HG02759 (cell line): ENCODE results near the gene ELP2.

Experiments used
- ATAC-seq: cut with Tn5 transposase; IDR thresholded peaks from one replicate; pipeline ENCODE4 v1.9.1; 2021; ENCODE audit warnings: mild to moderate bottlenecking, moderate library complexity; ENCODE audit not compliant: unreplicated experiment

ELP2 gene

GRCh38 chr18:36124841-36125240 is 4.9 kb upstream of the ELP2 start:
- ATAC-seq: no peak

DNA sequence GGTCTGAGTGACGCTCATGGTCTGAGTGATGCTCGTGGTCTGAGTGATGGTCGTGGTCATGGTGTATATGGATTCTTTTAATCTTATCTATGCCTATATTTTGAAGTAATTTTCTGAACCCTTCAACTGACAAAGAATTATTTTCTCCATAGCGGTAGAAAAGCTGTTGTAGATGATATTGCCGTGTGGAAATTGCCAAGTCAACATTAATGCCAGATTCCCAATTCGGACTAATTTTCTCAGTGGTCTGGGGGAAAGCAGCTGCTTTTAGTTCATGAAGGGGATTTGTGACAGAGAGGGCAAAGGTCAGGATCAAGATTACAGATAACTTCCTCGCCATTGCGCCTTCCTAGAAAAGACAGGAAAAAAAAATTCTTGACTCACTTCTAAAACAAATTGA is 3.0 kb upstream of the ELP2 start:
- no peak for ATAC-seq

GRCh38 chr18:36127836-36128529 is 1.7 kb upstream of the ELP2 start:
- no peak for ATAC-seq

DNA sequence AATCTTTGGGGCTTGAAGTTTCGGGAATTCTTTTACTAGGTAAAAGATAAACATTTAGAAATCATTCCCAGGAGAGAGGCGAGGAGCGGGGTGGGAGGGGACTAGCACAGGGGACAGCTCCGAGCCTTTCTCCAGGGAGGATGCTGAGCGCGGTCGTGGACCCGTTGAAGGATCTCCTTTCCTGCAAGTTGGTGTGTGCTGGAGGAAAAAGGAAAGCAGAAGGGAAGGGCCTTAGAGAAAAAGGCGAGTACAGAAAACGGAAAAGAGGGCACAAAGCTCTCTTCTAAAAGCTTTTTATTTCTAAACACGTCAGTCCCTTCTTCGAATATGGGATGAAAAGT is 1.2 kb upstream of the ELP2 start:
- no peak for ATAC-seq

DNA sequence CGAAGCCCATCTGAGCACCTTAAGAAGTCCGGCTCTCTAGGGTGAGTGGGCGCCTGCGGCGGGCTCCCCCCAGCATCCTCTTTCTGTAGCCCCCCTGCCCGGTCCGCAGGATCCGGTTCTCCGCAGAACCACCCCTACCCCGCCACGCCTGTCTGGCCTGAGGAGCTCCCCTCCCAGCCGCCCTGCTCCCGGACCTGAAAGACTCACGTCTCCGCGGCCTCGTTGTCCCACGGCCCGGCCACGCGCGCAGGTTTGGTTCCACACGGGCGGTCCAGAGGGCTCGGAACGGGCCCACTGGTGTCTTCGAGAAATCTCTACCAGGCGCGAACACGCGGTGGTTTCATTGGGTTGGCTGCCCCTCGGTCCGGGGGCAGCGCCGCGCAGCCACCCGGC is 796 bp upstream of the ELP2 start:
- ATAC-seq: peak; percentile 15

GRCh38 chr18:36130039-36130831 is 536 bp downstream of the ELP2 start:
- peak; percentile 21 for ATAC-seq

- no peak for ATAC-seq
Measured at GRCh38 chr18:36130883-36131653, 1.4 kb downstream of the ELP2 start.

DNA sequence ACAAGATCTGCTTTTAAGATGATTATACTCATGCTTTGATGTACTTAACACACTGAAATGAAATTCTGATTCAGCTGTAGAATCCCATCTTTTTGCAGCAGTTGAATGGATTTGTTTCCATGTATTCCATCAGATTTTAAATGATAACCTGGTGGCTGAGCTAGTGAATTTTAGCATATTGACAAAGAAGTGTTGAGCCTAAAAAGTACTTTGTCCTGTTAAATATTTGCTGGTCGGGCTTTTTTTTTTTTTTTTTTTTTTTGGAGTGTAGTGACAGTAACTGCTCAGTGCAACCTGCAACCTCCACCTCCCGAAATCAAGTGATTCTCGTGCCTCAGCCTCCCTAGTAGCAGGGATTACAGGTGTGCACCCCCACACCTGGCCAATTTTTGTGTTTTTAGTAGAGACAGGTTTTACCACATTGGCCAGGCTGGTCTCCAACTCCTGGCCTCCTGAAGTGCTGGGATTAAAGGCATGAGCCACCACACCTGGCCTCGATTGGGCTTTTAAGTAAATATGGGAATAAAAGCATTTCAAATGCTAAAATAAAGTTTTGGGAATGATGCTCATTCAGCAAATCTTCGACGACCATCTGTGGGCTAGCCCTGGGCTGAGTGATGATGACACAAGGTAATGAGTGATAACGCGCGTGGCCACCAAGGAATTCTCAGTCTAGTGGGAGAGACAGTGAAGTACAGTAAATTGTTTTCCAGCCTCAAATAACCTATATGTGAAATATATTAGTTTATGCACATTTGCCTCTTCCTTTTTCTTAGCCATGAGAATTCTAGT is 2.2 kb downstream of the ELP2 start:
- no peak for ATAC-seq

GRCh38 chr18:36132756-36133155 is 3.1 kb downstream of the ELP2 start:
- no peak for ATAC-seq

GRCh38 chr18:36135264-36135663 is 5.6 kb downstream of the ELP2 start:
- no peak for ATAC-seq

DNA sequence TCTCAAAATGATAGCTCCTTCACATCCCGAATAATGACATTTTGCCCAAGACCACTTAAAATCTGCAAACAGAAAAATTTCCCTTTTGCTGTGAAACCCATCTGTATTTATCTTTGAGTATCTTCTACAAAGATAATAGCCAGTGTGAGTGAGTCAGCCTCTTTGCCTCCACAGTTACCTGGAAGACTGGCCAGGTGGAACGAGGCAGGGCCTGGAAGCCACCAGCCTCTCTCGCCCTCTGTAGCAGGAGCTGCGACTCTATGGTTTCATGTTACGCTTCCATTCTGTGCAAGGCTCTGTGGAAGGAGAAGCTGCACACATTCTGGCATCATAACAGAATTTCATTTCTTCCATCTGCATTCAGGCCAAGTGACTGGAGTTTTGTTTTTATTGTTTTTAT is 9.5 kb downstream of the ELP2 start:
- no peak for ATAC-seq

GRCh38 chr18:36141576-36141975 is 11.9 kb downstream of the ELP2 start:
- ATAC-seq: no peak

GRCh38 chr18:36142751-36143150 is 13.1 kb downstream of the ELP2 start:
- no peak for ATAC-seq

DNA sequence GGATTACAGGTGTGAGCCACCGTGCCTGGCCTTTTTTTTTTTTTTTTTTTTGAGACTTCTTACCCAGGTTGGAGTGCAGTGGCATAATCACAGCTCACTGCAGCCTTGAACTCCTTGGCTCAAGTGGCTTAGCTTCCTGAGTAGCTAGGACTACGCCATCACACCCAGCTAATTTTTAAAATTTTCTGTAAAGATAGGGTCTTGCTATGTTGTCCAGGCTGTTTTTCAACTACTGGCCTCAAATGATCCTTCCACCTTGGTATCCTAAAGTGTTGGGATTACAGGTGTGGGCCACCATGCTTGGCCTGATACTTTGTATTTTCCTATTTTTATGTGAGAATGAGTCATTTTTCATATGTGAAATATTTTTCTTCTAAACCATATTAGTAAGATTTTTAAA is 13.7 kb downstream of the ELP2 start:
- ATAC-seq: no peak

- ATAC-seq: peak; percentile 97
Measured at GRCh38 chr18:36149514-36150289, 20.0 kb downstream of the ELP2 start.

GRCh38 chr18:36152781-36153180 is 23.1 kb downstream of the ELP2 start:
- ATAC-seq: no peak

- no peak for ATAC-seq
Measured at GRCh38 chr18:36153203-36153602, 23.5 kb downstream of the ELP2 start.

GRCh38 chr18:36153771-36154170 is 24.1 kb downstream of the ELP2 start:
- ATAC-seq: no peak

DNA sequence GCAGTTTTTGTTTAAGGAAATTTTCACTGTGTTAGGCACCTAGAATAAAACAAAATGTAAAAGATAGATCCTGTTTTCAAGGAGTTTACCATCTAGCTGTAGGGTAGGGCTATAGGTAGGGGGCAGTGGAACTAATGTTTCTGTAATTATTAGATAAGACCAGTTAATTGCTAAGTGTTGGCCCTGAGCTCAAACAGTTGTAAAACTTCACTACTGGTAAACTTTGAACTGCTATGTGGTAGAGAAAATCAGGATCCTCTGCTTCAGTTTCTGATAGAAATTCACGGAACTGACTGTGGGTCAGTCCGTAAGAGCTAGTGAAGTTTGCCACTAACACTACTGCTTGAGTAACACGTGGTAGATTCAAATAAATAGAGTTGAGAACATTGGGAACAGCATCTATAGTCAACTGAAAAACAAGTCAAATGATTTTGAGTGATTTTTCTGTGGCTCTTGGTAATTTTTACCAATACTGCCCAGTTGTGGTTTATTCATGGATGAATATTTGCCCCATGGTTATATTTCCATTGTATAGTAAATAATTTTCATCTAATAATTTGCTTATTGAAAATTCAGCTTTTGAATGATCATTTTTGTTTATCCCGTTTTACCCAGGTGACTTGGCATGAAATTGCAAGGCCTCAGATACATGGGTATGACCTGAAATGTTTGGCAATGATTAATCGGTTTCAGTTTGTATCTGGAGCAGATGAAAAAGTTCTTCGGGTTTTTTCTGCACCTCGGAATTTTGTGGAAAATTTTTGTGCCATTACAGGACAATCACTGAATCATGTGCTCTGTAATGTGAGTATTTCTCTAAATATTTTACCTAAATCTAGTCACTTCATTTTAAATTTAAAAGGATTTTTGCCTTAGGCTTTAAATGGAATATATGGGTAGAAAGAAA is 26.4 kb downstream of the ELP2 start:
- no peak for ATAC-seq
